ENCODE results near the gene KCTD10.

GRCh38 chr12:109492371-109492770 is 15.3 kb upstream of the KCTD10 start:
- TF ChIP-seq CTCF (IDR thresholded peaks at IDR 0.05) (no peak), POLR2A (IDR thresholded peaks at IDR 0.05) (no peak)

All from uterus (tissue), 2 donors.